Breast epithelium (tissue), 4 donors: ENCODE results near the gene NRF1. TPM values are rescaled to one million over a fixed set of nuclear protein-coding genes. Genes with fewer than 3 reads are reported as not detected.

ENCODE experiments used
- DNase-seq, 2 donors: peaks; one replicate each; pipeline ENCODE4 v3.0.0-alpha.2; 2019; ENCODE audit warnings: low spot score in 2 of 2
- H3K27ac ChIP-seq, 2 donors: fragments of 200-600 bp; sonication (generic) in 1 of 2; one replicate each; pipeline ENCODE4 v1.5.1; 2016 to 2019; ENCODE audit warnings: mild to moderate bottlenecking in 1 of 2
- H3K27me3 ChIP-seq, 2 donors: fragments of 200-600 bp; sonication (generic) in 1 of 2; one replicate each; pipeline versions ENCODE4 v1.5.1 to v1.6.0; 2017 to 2019; ENCODE audit warnings: control low read depth in 1 of 2, mild to moderate bottlenecking in 1 of 2
- H3K36me3 ChIP-seq: fragments of 200-600 bp; one replicate; pipeline ENCODE4 v1.5.1; 2019
- H3K4me1 ChIP-seq, 2 donors: fragments of 200-600 bp; sonication (generic); one replicate each; pipeline ENCODE4 v1.5.1; 2016 to 2019; ENCODE audit warnings: control low read depth in 1 of 2
- H3K4me3 ChIP-seq, 3 donors: fragments of 200-600 bp; sonication (generic); 1 replicate in 2 of 3; 2 replicates in 1 of 3; pipeline ENCODE4 v1.5.1; 2016 to 2019; ENCODE audit warnings: mild to moderate bottlenecking in 3 of 3, moderate library complexity in 2 of 3
- H3K9me3 ChIP-seq, 2 donors: fragments of 200-600 bp; sonication (generic) in 1 of 2; one replicate each; pipeline ENCODE4 v1.5.1; 2016 to 2019; ENCODE audit warnings: control low read depth in 1 of 2
- POLR2A ChIP-seq: fragments of 450-650 bp; IDR thresholded peaks from one replicate; pipeline ENCODE4 v1.6.1; 2016; ENCODE audit warnings: antibody characterized with exemption, mild to moderate bottlenecking, moderate library complexity
- POLR2AphosphoS5 ChIP-seq, 3 donors: sonication (generic); formaldehyde crosslinking; IDR thresholded peaks; one replicate each; pipeline ENCODE4 v1.6.1; 2017; ENCODE audit warnings: antibody characterized with exemption in 3 of 3
- intact Hi-C: fragments of 100-400 bp; cut with DNase I; formaldehyde crosslinking; loops from one replicate; pipeline ENCODE4 v1.15.1; 2023; ENCODE audit warnings: low total_unique reads
- total RNA-seq, 3 donors: library from RNA; depleted of rRNA; stranded (reverse); fragments of >200 nt; gene quantifications; one replicate each; pipeline ENCODE4 v1.1.0, GENCODE V29; 2016
- TF ChIP-seq, protein P1 (sequence below), 3 donors: fragments of 450-650 bp; IDR thresholded peaks; one replicate each; pipeline ENCODE4 v1.5.1; 2016 to 2017; ENCODE audit warnings: antibody characterized with exemption in 3 of 3, mild to moderate bottlenecking in 3 of 3, moderate library complexity in 3 of 3

The NRF1 gene
- total RNA-seq, 3 donors from 2014 or later, result 24.5 to 29.2 (median 27.2) TPM

- TF ChIP-seq, protein P1, sequence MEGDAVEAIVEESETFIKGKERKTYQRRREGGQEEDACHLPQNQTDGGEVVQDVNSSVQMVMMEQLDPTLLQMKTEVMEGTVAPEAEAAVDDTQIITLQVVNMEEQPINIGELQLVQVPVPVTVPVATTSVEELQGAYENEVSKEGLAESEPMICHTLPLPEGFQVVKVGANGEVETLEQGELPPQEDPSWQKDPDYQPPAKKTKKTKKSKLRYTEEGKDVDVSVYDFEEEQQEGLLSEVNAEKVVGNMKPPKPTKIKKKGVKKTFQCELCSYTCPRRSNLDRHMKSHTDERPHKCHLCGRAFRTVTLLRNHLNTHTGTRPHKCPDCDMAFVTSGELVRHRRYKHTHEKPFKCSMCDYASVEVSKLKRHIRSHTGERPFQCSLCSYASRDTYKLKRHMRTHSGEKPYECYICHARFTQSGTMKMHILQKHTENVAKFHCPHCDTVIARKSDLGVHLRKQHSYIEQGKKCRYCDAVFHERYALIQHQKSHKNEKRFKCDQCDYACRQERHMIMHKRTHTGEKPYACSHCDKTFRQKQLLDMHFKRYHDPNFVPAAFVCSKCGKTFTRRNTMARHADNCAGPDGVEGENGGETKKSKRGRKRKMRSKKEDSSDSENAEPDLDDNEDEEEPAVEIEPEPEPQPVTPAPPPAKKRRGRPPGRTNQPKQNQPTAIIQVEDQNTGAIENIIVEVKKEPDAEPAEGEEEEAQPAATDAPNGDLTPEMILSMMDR (IDR thresholded peaks at IDR 0.05), result no peak
- TF ChIP-seq POLR2A (no peak), POLR2AphosphoS5 (IDR thresholded peaks at IDR 0.05) (no peak)
- no peak overlapping the region for H3K4me3 ChIP-seq
- no peak for DNase-seq
- no peak overlapping the region for H3K27ac ChIP-seq
- no peaks in the 10 kb centered on the region for H3K9me3 ChIP-seq
- intact Hi-C loops, result no loop called here
- peaks cover 9 to 52% of the 10 kb centered on the region in 2 donors for H3K27me3 ChIP-seq
- H3K4me1 ChIP-seq, result peaks cover 0 to 4% of the 10 kb centered on the region in 2 donors
- H3K36me3 ChIP-seq, result no peaks in the 10 kb centered on the region
These were observed 175.5 kb downstream of the NRF1 start for GRCh38 chr7:129786825-129787563.

DNA sequence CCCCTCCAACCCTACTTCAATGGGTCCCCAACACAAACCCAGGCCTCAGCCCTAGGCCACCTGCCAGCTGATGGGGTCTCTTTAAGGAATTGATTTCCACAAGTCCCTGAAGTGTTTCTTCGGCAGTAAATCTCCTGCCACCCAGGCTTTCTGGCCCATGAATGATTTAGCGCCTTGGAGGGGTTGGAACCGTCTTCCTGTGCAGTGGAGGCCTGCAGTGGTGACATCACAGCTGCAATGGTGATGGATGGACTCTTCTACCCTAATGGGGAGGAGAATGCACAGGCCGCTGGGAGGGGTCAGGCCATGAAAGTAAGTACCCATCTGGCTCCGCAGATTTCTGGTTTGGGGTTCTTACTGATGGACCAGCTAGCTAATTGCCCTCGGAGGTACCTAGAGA is 177.5 kb downstream of the NRF1 start:
- no peaks in the 10 kb centered on the region for H3K4me1 ChIP-seq
- no peaks in the 10 kb centered on the region for H3K9me3 ChIP-seq
- TF ChIP-seq, protein P1 (IDR thresholded peaks at IDR 0.05), result no peak
- TF ChIP-seq POLR2AphosphoS5 (IDR thresholded peaks at IDR 0.05) (no peak), POLR2A (no peak)
- H3K27ac ChIP-seq, result no peak overlapping the region
- peaks cover 9 to 33% of the 10 kb centered on the region in 2 donors for H3K27me3 ChIP-seq
- no peak overlapping the region for H3K4me3 ChIP-seq
- intact Hi-C loops, result no loop called here
- no peaks in the 10 kb centered on the region for H3K36me3 ChIP-seq
- no peak for DNase-seq

GRCh38 chr7:129789652-129790051 is 178.1 kb downstream of the NRF1 start:
- TF ChIP-seq POLR2A (no peak), POLR2AphosphoS5 (IDR thresholded peaks at IDR 0.05) (no peak)
- TF ChIP-seq, protein P1 (IDR thresholded peaks at IDR 0.05), result no peak
- H3K27me3 ChIP-seq, result peaks cover 3 to 26% of the 10 kb centered on the region in 2 donors
- H3K36me3 ChIP-seq, result no peaks in the 10 kb centered on the region
- H3K27ac ChIP-seq, result no peak overlapping the region
- DNase-seq, result no peak
- intact Hi-C loops, result no loop called here
- no peaks in the 10 kb centered on the region for H3K9me3 ChIP-seq
- H3K4me1 ChIP-seq, result no peaks in the 10 kb centered on the region
- H3K4me3 ChIP-seq, result no peak overlapping the region

DNA sequence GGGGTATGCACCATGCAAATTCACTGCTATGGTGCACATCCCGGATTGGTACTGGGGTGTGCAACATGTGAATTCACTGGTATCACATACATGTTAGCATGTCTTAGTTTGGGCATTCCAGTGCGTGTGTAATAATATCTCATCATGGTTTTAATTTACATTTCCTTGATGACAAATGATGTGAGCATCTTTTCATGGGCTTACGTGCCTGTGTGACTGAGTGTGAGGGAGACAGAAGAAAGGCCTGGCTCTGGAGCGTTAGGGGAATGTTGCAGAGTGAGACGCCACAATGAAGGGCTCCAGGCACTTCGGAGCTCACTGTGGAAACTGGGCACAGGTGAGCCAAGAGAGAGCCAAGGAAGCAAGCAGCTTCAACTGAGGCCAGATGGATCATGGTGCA is 178.6 kb downstream of the NRF1 start:
- Histone ChIP-seq H3K27ac (no peak overlapping the region), H3K4me3 (no peak overlapping the region), H3K27me3 (peaks cover 0 to 22% of the 10 kb centered on the region in 2 donors), H3K9me3 (no peaks in the 10 kb centered on the region), H3K4me1 (no peaks in the 10 kb centered on the region), H3K36me3 (no peaks in the 10 kb centered on the region)
- intact Hi-C loops, result no loop called here
- no peak for TF ChIP-seq POLR2AphosphoS5 (IDR thresholded peaks at IDR 0.05)
- no peak for TF ChIP-seq POLR2A
- TF ChIP-seq, protein P1 (IDR thresholded peaks at IDR 0.05), result no peak
- DNase-seq, result no peak

- Histone ChIP-seq H3K9me3 (no peaks in the 10 kb centered on the region), H3K4me3 (no peak overlapping the region), H3K27ac (no peak overlapping the region), H3K27me3 (no peaks in the 10 kb centered on the region), H3K4me1 (no peaks in the 10 kb centered on the region), H3K36me3 (no peaks in the 10 kb centered on the region)
- TF ChIP-seq, protein P1 (IDR thresholded peaks at IDR 0.05), result no peak
- TF ChIP-seq POLR2A (no peak), POLR2AphosphoS5 (IDR thresholded peaks at IDR 0.05) (no peak)
- DNase-seq, result no peak
- intact Hi-C loops, result no loop called here
These were observed 181.2 kb downstream of the NRF1 start for GRCh38 chr7:129792721-129793120.
